Mesenchymal stem cell (in vitro differentiated cells and primary cell): Measurements from ENCODE around the gene LEMD3.

Source experiments
- DNase-seq: peaks from one replicate; pipeline ENCODE4 v3.0.0-alpha.2; 2013
- H2AFZ ChIP-seq: one replicate; pipeline ENCODE4 v1.6.1; 2013; ENCODE audit warnings: low read depth, mild to moderate bottlenecking, control low read depth, inconsistent platforms, low read length, moderate library complexity
- H2AK5ac ChIP-seq: 2 replicates; pipeline ENCODE4 v1.6.1; 2013; ENCODE audit warnings: low read length, moderate library complexity, mild to moderate bottlenecking, inconsistent platforms; ENCODE audit not compliant: severe bottlenecking
- H2BK120ac ChIP-seq: one replicate; pipeline ENCODE4 v1.6.1; 2013; ENCODE audit warnings: low read depth, mild to moderate bottlenecking, inconsistent platforms, low read length, moderate library complexity
- H2BK12ac ChIP-seq, 2 experiments: one replicate each; pipeline ENCODE4 v1.6.1; 2013; ENCODE audit warnings: inconsistent platforms in 2 of 2, low read length in 2 of 2, mild to moderate bottlenecking in 2 of 2, moderate library complexity in 2 of 2, control low read depth in 1 of 2
- H2BK15ac ChIP-seq: one replicate; pipeline ENCODE4 v1.6.1; 2013; ENCODE audit warnings: mild to moderate bottlenecking, low read depth, inconsistent platforms; ENCODE audit not compliant: poor library complexity, severe bottlenecking
- H2BK5ac ChIP-seq: 2 replicates; pipeline ENCODE4 v1.6.1; 2013; ENCODE audit warnings: low read depth, mild to moderate bottlenecking, low read length, control low read depth, inconsistent platforms; ENCODE audit not compliant: poor library complexity, severe bottlenecking
- H3K14ac ChIP-seq, 2 experiments: one replicate each; pipeline ENCODE4 v1.6.1; 2013; ENCODE audit warnings: inconsistent platforms in 2 of 2, low read length in 2 of 2, control low read depth in 1 of 2, mild to moderate bottlenecking in 1 of 2, moderate library complexity in 1 of 2
- H3K18ac ChIP-seq, 2 experiments: one replicate each; pipeline ENCODE4 v1.6.1; 2013; ENCODE audit warnings: inconsistent platforms in 2 of 2, low read length in 2 of 2, control low read depth in 1 of 2, low read depth in 1 of 2, mild to moderate bottlenecking in 1 of 2
- H3K23ac ChIP-seq, 2 experiments: one replicate each; pipeline ENCODE4 v1.6.1; 2013; ENCODE audit warnings: inconsistent platforms in 2 of 2, low read length in 2 of 2, mild to moderate bottlenecking in 2 of 2, moderate library complexity in 2 of 2, control low read depth in 1 of 2
- H3K27ac ChIP-seq: 2 replicates; pipeline ENCODE4 v1.5.1; 2013; ENCODE audit warnings: mild to moderate bottlenecking, moderate library complexity, low read length, control low read depth, inconsistent platforms; ENCODE audit not compliant: poor library complexity, severe bottlenecking
- H3K27me3 ChIP-seq, 2 experiments: 2 replicates each; pipeline versions ENCODE4 v1.6.1 to v1.7.0; 2013; ENCODE audit warnings: low read length in 2 of 2, mild to moderate bottlenecking in 2 of 2, moderate library complexity in 2 of 2, control low read depth in 1 of 2, inconsistent platforms in 1 of 2; ENCODE audit not compliant: control insufficient read depth in 1 of 2, insufficient read depth in 1 of 2
- H3K36me3 ChIP-seq, 2 experiments: 2 replicates each; pipeline versions ENCODE4 v1.6.1 to v1.7.0; 2013; ENCODE audit warnings: low read length in 2 of 2, control low read depth in 1 of 2, inconsistent platforms in 1 of 2, low read depth in 1 of 2, mild to moderate bottlenecking in 1 of 2; ENCODE audit not compliant: insufficient read depth in 2 of 2, control insufficient read depth in 1 of 2
- H3K4ac ChIP-seq, 2 experiments: one replicate each; pipeline ENCODE4 v1.6.1; 2013; ENCODE audit warnings: inconsistent platforms in 2 of 2, low read length in 2 of 2, mild to moderate bottlenecking in 2 of 2, moderate library complexity in 2 of 2, control low read depth in 1 of 2, low read depth in 1 of 2
- H3K4me1 ChIP-seq: 2 replicates; pipeline ENCODE4 v1.6.1; 2013; ENCODE audit warnings: low read depth, low read length, control low read depth; ENCODE audit not compliant: control insufficient read depth, insufficient read depth
- H3K4me2 ChIP-seq: 2 replicates; pipeline ENCODE4 v1.6.1; 2013; ENCODE audit warnings: low read length, mild to moderate bottlenecking, inconsistent platforms; ENCODE audit not compliant: poor library complexity, severe bottlenecking
- H3K4me3 ChIP-seq, 2 experiments: 2 replicates each; pipeline versions ENCODE4 v1.5.1 to v1.7.0; 2013; ENCODE audit warnings: low read length in 2 of 2, mild to moderate bottlenecking in 2 of 2, control low read depth in 1 of 2, low read depth in 1 of 2; ENCODE audit not compliant: insufficient read depth in 1 of 2
- H3K79me1 ChIP-seq: replicated peaks from 2 replicates; pipeline ENCODE4 v1.6.1; 2013; ENCODE audit warnings: mild to moderate bottlenecking, control low read depth, low read length, inconsistent platforms; ENCODE audit not compliant: poor library complexity, severe bottlenecking
- H3K9ac ChIP-seq: 2 replicates; pipeline ENCODE4 v1.7.0; 2013; ENCODE audit warnings: mild to moderate bottlenecking, low read length, moderate library complexity
- H3K9me3 ChIP-seq: 2 replicates; pipeline ENCODE4 v1.7.0; 2013; ENCODE audit warnings: mild to moderate bottlenecking, low read length; ENCODE audit not compliant: control insufficient read depth
- H4K8ac ChIP-seq: one replicate; pipeline ENCODE4 v1.6.1; 2013; ENCODE audit warnings: inconsistent platforms, mild to moderate bottlenecking, low read length, moderate library complexity
- H4K91ac ChIP-seq: one replicate; pipeline ENCODE4 v1.6.1; 2013; ENCODE audit warnings: mild to moderate bottlenecking, low read length, inconsistent platforms
- WGBS: methylation state at CpG from one replicate; pipeline ENCODE4 v1.1.7; 2013; ENCODE audit warnings: mixed read lengths; 5-methylcytosine and 5-hydroxymethylcytosine counted together

The LEMD3 gene

GRCh38 chr12:65164774-65165173 is 4.6 kb upstream of the LEMD3 start:
- H3K79me1 ChIP-seq, result no peaks in the 10 kb centered on the region
- peaks cover 3% of the 10 kb centered on the region for H3K4me1 ChIP-seq
- no peak overlapping the region for H3K4me3 ChIP-seq
- H3K14ac ChIP-seq, result no peak overlapping the region
- no peak for DNase-seq
- H3K36me3 ChIP-seq, result no peaks in the 10 kb centered on the region
- H3K18ac ChIP-seq, result no peak overlapping the region
- H4K91ac ChIP-seq, result no peak overlapping the region
- no peak overlapping the region for H3K9ac ChIP-seq
- no peak overlapping the region for H2AFZ ChIP-seq
- H2BK120ac ChIP-seq, result no peak overlapping the region
- H2BK5ac ChIP-seq, result no peak overlapping the region
- no peak overlapping the region for H2AK5ac ChIP-seq
- H3K23ac ChIP-seq, result no peak overlapping the region
- no peak overlapping the region for H3K4ac ChIP-seq
- no peaks in the 10 kb centered on the region for H3K9me3 ChIP-seq
- no peak overlapping the region for H3K27ac ChIP-seq
- H2BK12ac ChIP-seq, result no peak overlapping the region
- H4K8ac ChIP-seq, result no peak overlapping the region
- peaks cover 10 to 37% of the 10 kb centered on the region in 2 experiments for H3K27me3 ChIP-seq
- no peak overlapping the region for H3K4me2 ChIP-seq
- no peak overlapping the region for H2BK15ac ChIP-seq

- Histone ChIP-seq H2BK5ac (no peak overlapping the region), H3K27ac (peak overlapping the region; percentile 33), H3K4ac (peak overlapping the region in 1 of 2 experiments; percentile 29), H3K4me1 (peaks cover 5% of the 10 kb centered on the region), H3K23ac (no peak overlapping the region), H3K27me3 (peaks cover 0 to 7% of the 10 kb centered on the region in 2 experiments), H3K4me2 (peak overlapping the region; percentile 81), H3K36me3 (no peaks in the 10 kb centered on the region), H2BK12ac (no peak overlapping the region), H3K79me1 (no peaks in the 10 kb centered on the region), H4K8ac (peak overlapping the region; percentile 99), H3K18ac (peak overlapping the region in 1 of 2 experiments; percentile 84), H3K14ac (no peak overlapping the region), H3K9ac (peak overlapping the region; percentile 97), H2AFZ (peak overlapping the region; percentile 97), H2AK5ac (no peak overlapping the region), H3K4me3 (peak overlapping the region; percentile 88 to 97), H4K91ac (no peak overlapping the region), H2BK120ac (peak overlapping the region; percentile 71), H3K9me3 (no peaks in the 10 kb centered on the region), H2BK15ac (peak overlapping the region; percentile 100)
- 43% methylated on average over 10 of the region's 11 CpGs for WGBS
- no peak for DNase-seq
Observed at GRCh38 chr12:65168681-65169319, 583 bp upstream of the LEMD3 start.

GRCh38 chr12:65170209-65170881 is 962 bp downstream of the LEMD3 start:
- Histone ChIP-seq H3K27ac (no peak overlapping the region), H2BK5ac (no peak overlapping the region), H2BK15ac (peak overlapping the region; percentile 48), H3K36me3 (peaks cover 0 to 7% of the 10 kb centered on the region in 2 experiments), H3K27me3 (peaks cover 0 to 7% of the 10 kb centered on the region in 2 experiments), H3K23ac (peak overlapping the region; percentile 51 to 97), H3K79me1 (no peaks in the 10 kb centered on the region), H2BK12ac (no peak overlapping the region), H4K8ac (peak overlapping the region; percentile 7), H3K14ac (peak overlapping the region in 1 of 2 experiments; percentile 83), H3K9me3 (no peaks in the 10 kb centered on the region), H4K91ac (no peak overlapping the region), H3K4me3 (peak overlapping the region; percentile 88 to 97), H3K9ac (peak overlapping the region; percentile 97), H2AK5ac (no peak overlapping the region), H3K4me1 (peaks cover 5% of the 10 kb centered on the region), H2AFZ (peak overlapping the region; percentile 72), H3K4me2 (peak overlapping the region; percentile 85), H2BK120ac (peak overlapping the region; percentile 75), H3K4ac (peak overlapping the region; percentile 80 to 84), H3K18ac (peak overlapping the region; percentile 46 to 97)
- 1% methylated on average over 46 of the region's 47 CpGs for WGBS
- peak; percentile 69 for DNase-seq

GRCh38 chr12:65171073-65171472 is 1.7 kb downstream of the LEMD3 start:
- WGBS, result 31% methylated on average over 4 of the region's 8 CpGs
- H3K4me2 ChIP-seq, result peak overlapping the region; percentile 85
- peaks cover 5% of the 10 kb centered on the region for H3K4me1 ChIP-seq
- H3K27me3 ChIP-seq, result peaks cover 0 to 3% of the 10 kb centered on the region in 2 experiments
- H3K9me3 ChIP-seq, result no peaks in the 10 kb centered on the region
- peaks cover 0 to 15% of the 10 kb centered on the region in 2 experiments for H3K36me3 ChIP-seq
- no peak overlapping the region for H2BK120ac ChIP-seq
- no peak overlapping the region for H3K4ac ChIP-seq
- no peak overlapping the region for H2BK5ac ChIP-seq
- no peak overlapping the region for H2BK15ac ChIP-seq
- H3K14ac ChIP-seq, result no peak overlapping the region
- H3K79me1 ChIP-seq, result no peaks in the 10 kb centered on the region
- no peak overlapping the region for H3K18ac ChIP-seq
- peak overlapping the region in 1 of 2 experiments; percentile 92 for H3K23ac ChIP-seq
- no peak overlapping the region for H2BK12ac ChIP-seq
- H4K8ac ChIP-seq, result no peak overlapping the region
- peak overlapping the region in 1 of 2 experiments; percentile 88 for H3K4me3 ChIP-seq
- DNase-seq, result peak; percentile 27
- no peak overlapping the region for H3K27ac ChIP-seq
- H3K9ac ChIP-seq, result peak overlapping the region; percentile 97
- no peak overlapping the region for H4K91ac ChIP-seq
- H2AK5ac ChIP-seq, result no peak overlapping the region
- no peak overlapping the region for H2AFZ ChIP-seq
